Neural progenitor cell (in vitro differentiated cells): ENCODE results near the gene SPAG16. TPM values are rescaled to one million over a fixed set of nuclear protein-coding genes. Genes with fewer than 3 reads are reported as not detected.

Experiments used
- DNase-seq: peaks from one replicate; pipeline ENCODE4 v3.0.0-alpha.2; 2016; ENCODE audit warnings: low spot score
- H2AFZ ChIP-seq: fragments of 200-600 bp; sonication (generic); replicated peaks from 2 replicates; pipeline ENCODE4 v1.6.1; 2016; ENCODE audit warnings: antibody characterized with exemption
- H3F3A ChIP-seq: fragments of 200-600 bp; sonication (generic); 2 replicates; pipeline ENCODE4 v1.6.1; 2016; ENCODE audit warnings: antibody characterized with exemption, low read depth
- H3K27ac ChIP-seq: fragments of 200-600 bp; sonication (generic); 2 replicates; pipeline ENCODE4 v1.5.1; 2016; ENCODE audit warnings: mild to moderate bottlenecking
- H3K27me3 ChIP-seq: fragments of 200-600 bp; sonication (generic); 2 replicates; pipeline ENCODE4 v1.6.1; 2016; ENCODE audit warnings: mild to moderate bottlenecking, moderate library complexity
- H3K36me3 ChIP-seq: fragments of 200-600 bp; sonication (generic); 2 replicates; pipeline ENCODE4 v1.5.1; 2016
- H3K4me1 ChIP-seq: fragments of 200-600 bp; sonication (generic); 2 replicates; pipeline ENCODE4 v1.6.1; 2016; ENCODE audit warnings: mixed run types
- H3K4me2 ChIP-seq: fragments of 200-600 bp; sonication (generic); 2 replicates; pipeline ENCODE4 v1.6.1; 2016
- H3K4me3 ChIP-seq: fragments of 200-600 bp; sonication (generic); 2 replicates; pipeline ENCODE4 v1.5.1; 2016
- H3K79me2 ChIP-seq: fragments of 200-600 bp; sonication (generic); 2 replicates; pipeline ENCODE4 v1.6.1; 2016; ENCODE audit warnings: low read depth
- H3K9ac ChIP-seq: fragments of 200-600 bp; sonication (generic); 2 replicates; pipeline ENCODE4 v1.6.1; 2016
- H3K9me3 ChIP-seq: fragments of 200-600 bp; sonication (generic); 2 replicates; pipeline ENCODE4 v1.5.1; 2016; ENCODE audit warnings: low read depth
- H4K20me1 ChIP-seq: fragments of 200-600 bp; sonication (generic); 2 replicates; pipeline ENCODE4 v1.6.1; 2016; ENCODE audit warnings: low read depth
- H3K27ac Mint-ChIP-seq: 3 replicates; pipeline ENCODE4 v1.8.0; 2021; ENCODE audit warnings: mixed read lengths
- H3K27me3 Mint-ChIP-seq: 2 replicates; pipeline ENCODE4 v1.8.0; 2022; ENCODE audit warnings: low read depth, mild to moderate bottlenecking, inconsistent platforms, moderate library complexity, mixed read lengths; ENCODE audit not compliant: insufficient read depth
- H3K36me3 Mint-ChIP-seq: 3 replicates; pipeline ENCODE4 v1.8.0; 2021; ENCODE audit warnings: mixed read lengths
- H3K4me1 Mint-ChIP-seq: 3 replicates; pipeline ENCODE4 v1.8.0; 2021; ENCODE audit warnings: mixed read lengths
- H3K4me3 Mint-ChIP-seq: 3 replicates; pipeline ENCODE4 v1.8.0; 2021; ENCODE audit warnings: mild to moderate bottlenecking, moderate library complexity, mixed read lengths
- H3K9me3 Mint-ChIP-seq: 3 replicates; pipeline ENCODE4 v1.8.0; 2020; ENCODE audit warnings: mixed read lengths
- EZH2 ChIP-seq: fragments of 200-600 bp; sonication (generic); IDR thresholded peaks from 2 replicates; pipeline ENCODE4 v1.6.1; 2017; ENCODE audit warnings: antibody characterized with exemption, mild to moderate bottlenecking, moderate library complexity
- EZH2phosphoT487 ChIP-seq: fragments of 200-600 bp; sonication (generic); IDR thresholded peaks from 2 replicates; pipeline ENCODE4 v1.6.1; 2017; ENCODE audit warnings: antibody characterized with exemption
- total RNA-seq: library from RNA; depleted of rRNA; stranded (reverse); fragments of >200 nt; gene quantifications from 2 replicates; pipeline ENCODE4 v1.2.3, GENCODE V29; 2015; ENCODE audit warnings: low replicate concordance
- TF ChIP-seq, protein P1 (sequence below): fragments of 200-600 bp; sonication (generic); IDR thresholded peaks from 2 replicates; pipeline ENCODE4 v1.5.1; 2017; ENCODE audit warnings: antibody characterized with exemption, mild to moderate bottlenecking

SPAG16 gene
- total RNA-seq, 1 donor from 2014 or later, result 70.3 TPM

DNA sequence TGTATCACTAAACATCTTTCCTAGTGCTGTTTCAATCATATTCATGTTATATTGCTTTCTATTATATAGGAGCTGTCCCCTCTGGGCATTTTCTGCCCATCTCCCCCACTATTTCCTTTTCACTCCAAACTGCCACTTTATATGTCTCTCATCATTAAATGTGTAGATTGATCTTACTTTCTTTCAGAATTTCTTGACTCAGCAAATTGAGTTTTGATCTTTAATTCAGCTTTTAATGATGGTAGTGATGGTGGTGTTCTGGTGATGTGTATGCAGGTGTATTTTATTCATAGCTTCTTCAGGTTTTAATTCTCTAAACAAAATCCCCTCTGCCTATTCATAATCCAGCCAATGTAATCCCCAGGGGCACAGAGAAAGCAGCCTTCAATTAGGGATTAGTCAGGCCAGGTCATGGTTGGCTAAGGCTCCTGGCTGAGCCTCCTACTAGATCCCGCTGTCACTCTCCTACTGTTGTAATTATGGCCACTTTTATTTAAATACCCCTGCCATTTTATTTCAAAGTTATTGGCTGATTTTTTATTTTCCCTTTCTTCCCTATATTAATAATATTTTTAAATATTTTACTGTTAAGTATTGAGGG is 325.4 kb downstream of the SPAG16 start:
- Histone ChIP-seq H3K27ac (no peak overlapping the region), H4K20me1 (no peaks in the 10 kb centered on the region), H3K4me2 (no peak overlapping the region), H3K36me3 (no peaks in the 10 kb centered on the region), H3K79me2 (no peaks in the 10 kb centered on the region), H3K27me3 (no peaks in the 10 kb centered on the region), H3K9me3 (no peaks in the 10 kb centered on the region), H3K4me1 (peaks cover 10% of the 10 kb centered on the region), H3F3A (no peaks in the 10 kb centered on the region), H2AFZ (no peak overlapping the region), H3K9ac (no peak overlapping the region), H3K4me3 (no peak overlapping the region)
- H3K27me3 Mint-ChIP-seq, result peaks cover 2% of the 10 kb centered on the region
- no peak overlapping the region for H3K4me3 Mint-ChIP-seq
- TF ChIP-seq, protein P1, sequence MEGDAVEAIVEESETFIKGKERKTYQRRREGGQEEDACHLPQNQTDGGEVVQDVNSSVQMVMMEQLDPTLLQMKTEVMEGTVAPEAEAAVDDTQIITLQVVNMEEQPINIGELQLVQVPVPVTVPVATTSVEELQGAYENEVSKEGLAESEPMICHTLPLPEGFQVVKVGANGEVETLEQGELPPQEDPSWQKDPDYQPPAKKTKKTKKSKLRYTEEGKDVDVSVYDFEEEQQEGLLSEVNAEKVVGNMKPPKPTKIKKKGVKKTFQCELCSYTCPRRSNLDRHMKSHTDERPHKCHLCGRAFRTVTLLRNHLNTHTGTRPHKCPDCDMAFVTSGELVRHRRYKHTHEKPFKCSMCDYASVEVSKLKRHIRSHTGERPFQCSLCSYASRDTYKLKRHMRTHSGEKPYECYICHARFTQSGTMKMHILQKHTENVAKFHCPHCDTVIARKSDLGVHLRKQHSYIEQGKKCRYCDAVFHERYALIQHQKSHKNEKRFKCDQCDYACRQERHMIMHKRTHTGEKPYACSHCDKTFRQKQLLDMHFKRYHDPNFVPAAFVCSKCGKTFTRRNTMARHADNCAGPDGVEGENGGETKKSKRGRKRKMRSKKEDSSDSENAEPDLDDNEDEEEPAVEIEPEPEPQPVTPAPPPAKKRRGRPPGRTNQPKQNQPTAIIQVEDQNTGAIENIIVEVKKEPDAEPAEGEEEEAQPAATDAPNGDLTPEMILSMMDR, result no peak
- no peak for TF ChIP-seq EZH2phosphoT487
- no peak for TF ChIP-seq EZH2
- no peak overlapping the region for H3K27ac Mint-ChIP-seq
- H3K9me3 Mint-ChIP-seq, result no peaks in the 10 kb centered on the region
- peaks cover 3% of the 10 kb centered on the region for H3K4me1 Mint-ChIP-seq
- peak; percentile 10 for DNase-seq
- H3K36me3 Mint-ChIP-seq, result no peaks in the 10 kb centered on the region

DNA sequence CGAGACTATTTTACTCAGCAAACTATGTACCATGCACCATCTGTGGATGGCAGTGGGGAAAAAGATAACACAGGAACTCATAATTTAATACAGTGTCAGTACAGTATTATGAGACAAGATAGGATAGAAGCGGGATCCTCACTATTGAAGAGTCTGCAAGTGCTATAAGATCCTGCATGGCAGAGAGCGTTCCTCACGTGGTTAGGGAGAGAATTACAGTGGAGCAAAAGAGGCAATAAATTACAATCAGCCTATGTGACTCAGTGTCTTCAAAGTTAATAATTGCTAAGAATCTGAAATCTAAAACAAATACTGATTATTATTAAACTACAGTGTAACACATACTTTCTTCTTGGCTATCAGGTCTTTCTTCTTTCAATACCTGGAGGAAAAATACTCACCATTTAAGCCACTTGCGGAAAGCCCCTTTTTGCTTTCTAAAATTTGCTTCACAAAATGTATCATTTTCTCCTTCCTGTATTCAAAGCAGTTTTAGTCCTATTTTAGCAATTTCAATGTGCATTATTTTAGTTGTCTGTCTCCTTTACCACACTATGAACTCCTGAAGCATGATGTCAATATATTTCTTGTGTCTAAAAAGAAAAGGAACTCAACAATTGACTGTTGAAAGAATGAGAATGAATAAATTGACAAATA is 342.9 kb downstream of the SPAG16 start:
- H2AFZ ChIP-seq, result no peak overlapping the region
- no peak for DNase-seq
- H3K36me3 ChIP-seq, result no peaks in the 10 kb centered on the region
- H3K9me3 ChIP-seq, result no peaks in the 10 kb centered on the region
- H3K4me2 ChIP-seq, result no peak overlapping the region
- H3K79me2 ChIP-seq, result no peaks in the 10 kb centered on the region
- Mint-ChIP-seq H3K4me1 (no peaks in the 10 kb centered on the region), H3K9me3 (peaks cover 6% of the 10 kb centered on the region), H3K4me3 (no peak overlapping the region), H3K36me3 (no peaks in the 10 kb centered on the region), H3K27ac (no peak overlapping the region), H3K27me3 (no peaks in the 10 kb centered on the region)
- H3K9ac ChIP-seq, result no peak overlapping the region
- H4K20me1 ChIP-seq, result no peaks in the 10 kb centered on the region
- H3F3A ChIP-seq, result no peaks in the 10 kb centered on the region
- TF ChIP-seq EZH2phosphoT487 (no peak), EZH2 (no peak)
- TF ChIP-seq, protein P1, result peak; percentile 6
- no peaks in the 10 kb centered on the region for H3K4me1 ChIP-seq
- H3K27ac ChIP-seq, result no peak overlapping the region
- H3K4me3 ChIP-seq, result no peak overlapping the region
- H3K27me3 ChIP-seq, result no peaks in the 10 kb centered on the region

DNA sequence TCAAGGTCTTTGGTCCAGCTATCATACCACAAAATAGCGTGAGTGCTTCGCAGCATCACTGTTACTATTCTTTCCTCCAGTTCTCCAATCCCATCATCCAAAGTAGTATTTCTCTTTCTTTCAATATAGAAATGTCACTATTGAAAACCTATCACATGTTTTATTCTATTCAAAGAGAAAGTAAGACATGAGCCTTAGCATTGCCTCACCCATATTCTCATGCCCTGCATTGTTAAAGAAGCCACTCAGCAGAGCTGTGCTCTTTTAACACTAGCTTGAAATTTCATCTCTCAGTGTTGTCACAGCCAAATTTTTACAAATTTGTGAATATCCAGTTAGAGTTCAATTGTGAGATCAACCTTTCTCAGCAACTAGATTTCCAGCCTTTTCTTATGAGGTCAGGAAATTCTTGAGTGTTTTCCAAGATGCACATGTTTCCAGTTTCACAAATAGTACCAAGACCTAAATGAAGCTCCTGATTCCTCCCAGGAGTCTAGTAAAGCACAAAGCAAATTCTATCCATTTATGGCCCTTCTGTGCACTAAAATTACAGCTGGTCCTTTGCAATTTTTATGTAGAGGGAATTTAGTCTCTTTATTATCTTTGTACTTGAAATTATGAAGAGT is 343.7 kb downstream of the SPAG16 start:
- Histone ChIP-seq H3K9me3 (no peaks in the 10 kb centered on the region), H3K4me2 (no peak overlapping the region), H3K36me3 (no peaks in the 10 kb centered on the region), H3K27me3 (no peaks in the 10 kb centered on the region), H3F3A (no peaks in the 10 kb centered on the region), H4K20me1 (no peaks in the 10 kb centered on the region), H3K9ac (no peak overlapping the region), H3K4me1 (no peaks in the 10 kb centered on the region), H2AFZ (no peak overlapping the region), H3K79me2 (no peaks in the 10 kb centered on the region), H3K27ac (no peak overlapping the region), H3K4me3 (no peak overlapping the region)
- no peaks in the 10 kb centered on the region for H3K27me3 Mint-ChIP-seq
- H3K27ac Mint-ChIP-seq, result no peak overlapping the region
- DNase-seq, result no peak
- TF ChIP-seq, protein P1, result no peak
- TF ChIP-seq EZH2phosphoT487 (no peak), EZH2 (no peak)
- peaks cover 9% of the 10 kb centered on the region for H3K9me3 Mint-ChIP-seq
- no peak overlapping the region for H3K4me3 Mint-ChIP-seq
- H3K36me3 Mint-ChIP-seq, result no peaks in the 10 kb centered on the region
- H3K4me1 Mint-ChIP-seq, result no peaks in the 10 kb centered on the region
